H4 (cell line): ENCODE data around the gene MAD1L1. TPM values are rescaled to one million over a fixed set of nuclear protein-coding genes. Genes with fewer than 3 reads are reported as not detected.

Experiments
- DNase-seq: peaks from one replicate; pipeline ENCODE4 v3.0.0-alpha.2; 2015; ENCODE audit warnings: low spot score
- total RNA-seq: library from RNA; depleted of rRNA; stranded (reverse); fragments of >200 nt; shearing (Covaris generic); gene quantifications from 2 replicates; pipeline ENCODE4 v1.2.3, GENCODE V29; 2014

MAD1L1 gene
- total RNA-seq, 1 experiment from 2014 or later: 121 TPM

- no peak for DNase-seq
Measured at GRCh38 chr7:2118056-2118455, 114.7 kb downstream of the MAD1L1 start.

- DNase-seq: no peak
Measured at GRCh38 chr7:2117646-2118045, 115.1 kb downstream of the MAD1L1 start.

GRCh38 chr7:2116989-2117591 is 115.7 kb downstream of the MAD1L1 start:
- DNase-seq: peak; percentile 56

- DNase-seq: no peak
Measured at GRCh38 chr7:2116448-2116810, 116.3 kb downstream of the MAD1L1 start.

- DNase-seq: no peak
Measured at GRCh38 chr7:2115760-2116447, 116.8 kb downstream of the MAD1L1 start.

- DNase-seq: no peak
Measured at GRCh38 chr7:2114926-2115759, 117.6 kb downstream of the MAD1L1 start.

- no peak for DNase-seq
Measured at GRCh38 chr7:2114052-2114451, 118.7 kb downstream of the MAD1L1 start.

- no peak for DNase-seq
Measured at GRCh38 chr7:2112261-2113198, 120.2 kb downstream of the MAD1L1 start.

- DNase-seq: no peak
Measured at GRCh38 chr7:2111568-2111967, 121.2 kb downstream of the MAD1L1 start.

GRCh38 chr7:2110610-2111396 is 121.9 kb downstream of the MAD1L1 start:
- no peak for DNase-seq

- DNase-seq: peak; percentile 98
Measured at GRCh38 chr7:2109936-2110609, 122.7 kb downstream of the MAD1L1 start.

GRCh38 chr7:2109251-2109872 is 123.4 kb downstream of the MAD1L1 start:
- no peak for DNase-seq

GRCh38 chr7:2108501-2109250 is 124.1 kb downstream of the MAD1L1 start:
- no peak for DNase-seq

GRCh38 chr7:2108071-2108455 is 124.7 kb downstream of the MAD1L1 start:
- DNase-seq: no peak

- peak; percentile 87 for DNase-seq
Measured at GRCh38 chr7:2107386-2108070, 125.2 kb downstream of the MAD1L1 start.

- peak; percentile 98 for DNase-seq
Measured at GRCh38 chr7:2106924-2107323, 125.8 kb downstream of the MAD1L1 start.

GRCh38 chr7:2106440-2106839 is 126.3 kb downstream of the MAD1L1 start:
- DNase-seq: no peak

GRCh38 chr7:2105917-2106316 is 126.8 kb downstream of the MAD1L1 start:
- DNase-seq: no peak

GRCh38 chr7:2105280-2105679 is 127.5 kb downstream of the MAD1L1 start:
- no peak for DNase-seq
